Progenitor cell of endocrine pancreas (in vitro differentiated cells): ENCODE measurements around the gene OR5AU1. TPM values are rescaled to one million over a fixed set of nuclear protein-coding genes. Genes with fewer than 3 reads are reported as not detected.

Experiments
- DNase-seq: peaks from one replicate; pipeline ENCODE4 v3.0.0; 2021; ENCODE audit warnings: low spot score; ENCODE audit not compliant: unreplicated experiment
- H3K27ac Mint-ChIP-seq: 2 replicates; pipeline ENCODE4 v1.8.0; 2021; ENCODE audit warnings: mild to moderate bottlenecking, moderate library complexity, mixed read lengths
- H3K27me3 Mint-ChIP-seq: 2 replicates; pipeline ENCODE4 v1.8.0; 2021; ENCODE audit warnings: mixed read lengths
- H3K36me3 Mint-ChIP-seq: 2 replicates; pipeline ENCODE4 v1.8.0; 2022; ENCODE audit warnings: mixed read lengths; ENCODE audit not compliant: insufficient read depth
- H3K4me1 Mint-ChIP-seq: 2 replicates; pipeline ENCODE4 v1.8.0; 2021; ENCODE audit warnings: low read depth, mixed read lengths
- H3K4me3 Mint-ChIP-seq: 2 replicates; pipeline ENCODE4 v1.8.0; 2021; ENCODE audit warnings: low read depth, mild to moderate bottlenecking, moderate library complexity, mixed read lengths
- H3K9me3 Mint-ChIP-seq: 2 replicates; pipeline ENCODE4 v1.8.0; 2021; ENCODE audit warnings: low read depth, mixed read lengths
- CTCF ChIP-seq: fragments of 200-600 bp; sonication (generic); IDR thresholded peaks from one replicate; pipeline ENCODE4 v1.5.0; 2021; ENCODE audit warnings: antibody characterized with exemption, mild to moderate bottlenecking; ENCODE audit not compliant: unreplicated experiment
- total RNA-seq: library from RNA; stranded (reverse); gene quantifications from 2 replicates; pipeline ENCODE4 v1.2.1, GENCODE V29; 2021

Gene OR5AU1
- total RNA-seq, 1 donor from 2014 or later = not detected

- H3K27ac Mint-ChIP-seq = peak overlapping the region; percentile 55
- TF ChIP-seq CTCF = no peak
- DNase-seq = no peak
- peaks cover 5% of the 10 kb centered on the region for H3K27me3 Mint-ChIP-seq
- H3K4me1 Mint-ChIP-seq = peaks cover 6% of the 10 kb centered on the region
- H3K36me3 Mint-ChIP-seq = peaks cover under 1% of the 10 kb centered on the region
- H3K4me3 Mint-ChIP-seq = no peak overlapping the region
- peaks cover 12% of the 10 kb centered on the region for H3K9me3 Mint-ChIP-seq
Measured at GRCh38 chr14:21197418-21198205, 41.7 kb upstream of the OR5AU1 start.

- no peak for TF ChIP-seq CTCF
- Mint-ChIP-seq H3K27me3 (peaks cover 5% of the 10 kb centered on the region), H3K27ac (no peak overlapping the region), H3K36me3 (no peaks in the 10 kb centered on the region), H3K4me1 (peaks cover 4% of the 10 kb centered on the region), H3K9me3 (peaks cover 12% of the 10 kb centered on the region), H3K4me3 (no peak overlapping the region)
- DNase-seq = no peak
Measured at GRCh38 chr14:21194597-21194996, 38.7 kb upstream of the OR5AU1 start.

- peaks cover 4% of the 10 kb centered on the region for H3K4me1 Mint-ChIP-seq
- H3K9me3 Mint-ChIP-seq = peaks cover 11% of the 10 kb centered on the region
- H3K4me3 Mint-ChIP-seq = no peak overlapping the region
- H3K36me3 Mint-ChIP-seq = no peaks in the 10 kb centered on the region
- TF ChIP-seq CTCF = no peak
- H3K27ac Mint-ChIP-seq = no peak overlapping the region
- DNase-seq = no peak
- H3K27me3 Mint-ChIP-seq = peaks cover 5% of the 10 kb centered on the region
Measured at GRCh38 chr14:21192875-21193535, 37.1 kb upstream of the OR5AU1 start.

GRCh38 chr14:21192447-21192822, 36.6 kb upstream of the OR5AU1 start:
- peaks cover 6% of the 10 kb centered on the region for H3K9me3 Mint-ChIP-seq
- H3K27me3 Mint-ChIP-seq = peaks cover 5% of the 10 kb centered on the region

More at GRCh38 chr14:21192447-21192822, 36.6 kb upstream of the OR5AU1 start:
- Mint-ChIP-seq H3K36me3 (no peaks in the 10 kb centered on the region), H3K4me1 (peaks cover 2% of the 10 kb centered on the region), H3K27ac (no peak overlapping the region), H3K4me3 (no peak overlapping the region)
- no peak for TF ChIP-seq CTCF
- DNase-seq = no peak
